CD14-positive monocyte (primary cell): Measurements from ENCODE around the gene EPOP. TPM values are rescaled to one million over a fixed set of nuclear protein-coding genes. Genes with fewer than 3 reads are reported as not detected.

Experiments used
- DNase-seq, 3 donors: peaks; one replicate each; pipeline ENCODE4 v3.0.0-alpha.2; 2011 to 2022
- H2AFZ ChIP-seq: 2 replicates; pipeline ENCODE4 v1.6.0; 2012; ENCODE audit warnings: mild to moderate bottlenecking, low read depth, low read length, inconsistent platforms; ENCODE audit not compliant: insufficient read depth, poor library complexity, severe bottlenecking
- H3K27ac ChIP-seq, 2 donors: 1 replicate in 1 of 2; 2 replicates in 1 of 2; pipeline ENCODE4 v1.5.1; 2012 to 2013; ENCODE audit warnings: low read length in 2 of 2, control low read depth in 1 of 2, inconsistent platforms in 1 of 2, low read depth in 1 of 2, mild to moderate bottlenecking in 1 of 2
- H3K27me3 ChIP-seq, 2 donors: one replicate each; pipeline versions ENCODE4 v1.6.0 to v1.6.1; 2011 to 2013; ENCODE audit warnings: low read length in 2 of 2; ENCODE audit not compliant: control insufficient read depth in 2 of 2, insufficient read depth in 2 of 2
- H3K36me3 ChIP-seq, 2 donors: replicated peaks in 1 of 2; 1 replicate in 1 of 2; 2 replicates in 1 of 2; pipeline versions ENCODE4 v1.5.1 to v1.6.1; 2012 to 2013; ENCODE audit warnings: low read length in 2 of 2, control low read depth in 1 of 2, inconsistent platforms in 1 of 2, mild to moderate bottlenecking in 1 of 2; ENCODE audit not compliant: insufficient read depth in 2 of 2, control insufficient read depth in 1 of 2
- H3K4me1 ChIP-seq, 2 donors: 1 replicate in 1 of 2; 2 replicates in 1 of 2; pipeline versions ENCODE4 v1.5.1 to v1.6.1; 2012 to 2013; ENCODE audit warnings: low read length in 2 of 2, control low read depth in 1 of 2, inconsistent platforms in 1 of 2, mild to moderate bottlenecking in 1 of 2, moderate library complexity in 1 of 2; ENCODE audit not compliant: insufficient read depth in 2 of 2, control insufficient read depth in 1 of 2
- H3K4me2 ChIP-seq: replicated peaks from 2 replicates; pipeline ENCODE3; 2012; ENCODE audit warnings: low read length, moderate library complexity, mild to moderate bottlenecking; ENCODE audit not compliant: poor library complexity, severe bottlenecking; ENCODE audit errors: extremely low read depth
- H3K4me3 ChIP-seq, 3 experiments: fragments of 200-600 bp in 1 of 3; sonication (generic) in 1 of 3; replicated peaks in 1 of 3; 1 replicate in 2 of 3; 2 replicates in 1 of 3; pipeline ENCODE4 v1.5.1; 2011 to 2013; ENCODE audit warnings: low read length in 3 of 3, mild to moderate bottlenecking in 3 of 3, control low read depth in 2 of 3, low read depth in 2 of 3, inconsistent platforms in 1 of 3, moderate library complexity in 1 of 3
- H3K79me2 ChIP-seq: 2 replicates; pipeline ENCODE4 v1.6.0; 2012; ENCODE audit warnings: mild to moderate bottlenecking, control low read depth, inconsistent platforms, low read length, moderate library complexity; ENCODE audit not compliant: insufficient read depth
- H3K9ac ChIP-seq: 2 replicates; pipeline ENCODE4 v1.6.0; 2017; ENCODE audit warnings: low read length, mild to moderate bottlenecking; ENCODE audit not compliant: insufficient read depth, poor library complexity, severe bottlenecking
- H3K9me3 ChIP-seq, 2 donors: replicated peaks in 1 of 2; 1 replicate in 1 of 2; 2 replicates in 1 of 2; pipeline versions ENCODE4 v1.5.1 to v1.6.1; 2012 to 2013; ENCODE audit warnings: low read length in 2 of 2, control low read depth in 1 of 2; ENCODE audit not compliant: control insufficient read depth in 1 of 2, insufficient read depth in 1 of 2
- H4K20me1 ChIP-seq: 2 replicates; pipeline ENCODE4 v1.6.0; 2012; ENCODE audit warnings: mild to moderate bottlenecking, low read length, control low read depth, moderate library complexity; ENCODE audit not compliant: insufficient read depth
- H3K27ac Mint-ChIP-seq, 7 donors: one replicate each; pipeline ENCODE4 v1.8.0; 2020; ENCODE audit warnings: mild to moderate bottlenecking in 7 of 7, mixed read lengths in 7 of 7, moderate library complexity in 6 of 7, inconsistent platforms in 2 of 7
- H3K27me3 Mint-ChIP-seq, 3 donors: one replicate each; pipeline ENCODE4 v1.8.0; 2021 to 2022; ENCODE audit warnings: low read depth in 3 of 3, mild to moderate bottlenecking in 3 of 3, mixed read lengths in 3 of 3, moderate library complexity in 3 of 3, inconsistent platforms in 1 of 3
- H3K36me3 Mint-ChIP-seq, 2 donors: one replicate each; pipeline ENCODE4 v1.8.0; 2020; ENCODE audit warnings: mixed read lengths in 2 of 2, inconsistent platforms in 1 of 2, mild to moderate bottlenecking in 1 of 2
- H3K4me1 Mint-ChIP-seq: one replicate; pipeline ENCODE4 v1.8.0; 2020; ENCODE audit warnings: mild to moderate bottlenecking, mixed read lengths
- H3K4me3 Mint-ChIP-seq, 2 donors: one replicate each; pipeline ENCODE4 v1.8.0; 2020; ENCODE audit warnings: mild to moderate bottlenecking in 2 of 2, mixed read lengths in 2 of 2, moderate library complexity in 1 of 2
- H3K9me3 Mint-ChIP-seq, 7 donors: one replicate each; pipeline ENCODE4 v1.8.0; 2020 to 2022; ENCODE audit warnings: mixed read lengths in 7 of 7, mild to moderate bottlenecking in 6 of 7, moderate library complexity in 6 of 7, inconsistent platforms in 2 of 7
- WGBS: methylation state at CpG from one replicate; pipeline ENCODE4 v1.1.5; 2013; ENCODE audit warnings: missing lambda C conversion rate; ENCODE audit not compliant: insufficient coverage; 5-methylcytosine and 5-hydroxymethylcytosine counted together
- intact Hi-C, 2 donors: fragments of 100-400 bp; cut with micrococcal nuclease; formaldehyde crosslinking; loops; one replicate each; pipeline versions ENCODE4 v1.15.0 to v1.15.1; 2023
- polyA plus RNA-seq, 3 donors: library from polyadenylated mRNA; depleted of rRNA in 1 of 3; unstranded in 2 of 3; stranded (reverse) in 1 of 3; fragments of 300-500 nt in 2 of 3; fragments of >200 nt in 1 of 3; fragmentation: Illumina TruSeq in 2 of 3; gene quantifications; 1 replicate in 2 of 3; 2 replicates in 1 of 3; pipeline ENCODE4 v1.2.3, GENCODE V29; 2012 to 2021
- TF ChIP-seq, protein P1 (sequence below): fragments of 200-600 bp; IDR thresholded peaks from one replicate; pipeline ENCODE4 v1.8.0; 2022; ENCODE audit warnings: antibody characterized with exemption, mild to moderate bottlenecking

Gene EPOP
- polyA plus RNA-seq, 3 donors = 0.63 TPM; not detected in 2

DNA sequence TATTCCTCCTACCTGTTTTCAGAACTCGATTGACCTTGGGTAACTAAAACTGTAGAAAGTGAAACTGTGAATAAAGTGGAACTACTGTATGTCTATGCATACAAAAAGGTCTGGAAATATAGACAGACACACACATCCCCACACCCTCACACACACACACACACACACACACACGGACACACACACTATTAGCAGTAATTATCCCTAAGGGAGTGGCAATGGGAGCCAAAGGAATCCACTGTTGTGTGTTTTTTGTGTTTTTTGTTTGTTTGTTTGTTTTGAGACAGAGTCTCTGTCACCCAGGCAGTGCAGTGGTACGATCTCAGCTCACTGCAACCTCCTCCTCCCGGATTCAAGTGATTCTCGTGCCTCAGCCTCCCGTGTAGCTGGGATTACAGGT lies 42.4 kb downstream of the EPOP start:
- Mint-ChIP-seq H3K27ac (no peak overlapping the region), H3K4me1 (no peaks in the 10 kb centered on the region), H3K9me3 (peaks cover 0 to 3% (median 0%) of the 10 kb centered on the region in 7 donors), H3K27me3 (peaks cover 16 to 24% (median 18%) of the 10 kb centered on the region in 3 donors), H3K4me3 (no peak overlapping the region), H3K36me3 (no peaks in the 10 kb centered on the region)
- intact Hi-C loops = no loop called here
- H3K9ac ChIP-seq = no peak overlapping the region
- no peaks in the 10 kb centered on the region for H3K79me2 ChIP-seq
- TF ChIP-seq, protein P1, sequence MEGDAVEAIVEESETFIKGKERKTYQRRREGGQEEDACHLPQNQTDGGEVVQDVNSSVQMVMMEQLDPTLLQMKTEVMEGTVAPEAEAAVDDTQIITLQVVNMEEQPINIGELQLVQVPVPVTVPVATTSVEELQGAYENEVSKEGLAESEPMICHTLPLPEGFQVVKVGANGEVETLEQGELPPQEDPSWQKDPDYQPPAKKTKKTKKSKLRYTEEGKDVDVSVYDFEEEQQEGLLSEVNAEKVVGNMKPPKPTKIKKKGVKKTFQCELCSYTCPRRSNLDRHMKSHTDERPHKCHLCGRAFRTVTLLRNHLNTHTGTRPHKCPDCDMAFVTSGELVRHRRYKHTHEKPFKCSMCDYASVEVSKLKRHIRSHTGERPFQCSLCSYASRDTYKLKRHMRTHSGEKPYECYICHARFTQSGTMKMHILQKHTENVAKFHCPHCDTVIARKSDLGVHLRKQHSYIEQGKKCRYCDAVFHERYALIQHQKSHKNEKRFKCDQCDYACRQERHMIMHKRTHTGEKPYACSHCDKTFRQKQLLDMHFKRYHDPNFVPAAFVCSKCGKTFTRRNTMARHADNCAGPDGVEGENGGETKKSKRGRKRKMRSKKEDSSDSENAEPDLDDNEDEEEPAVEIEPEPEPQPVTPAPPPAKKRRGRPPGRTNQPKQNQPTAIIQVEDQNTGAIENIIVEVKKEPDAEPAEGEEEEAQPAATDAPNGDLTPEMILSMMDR = no peak
- H3K4me1 ChIP-seq = no peaks in the 10 kb centered on the region
- no peak overlapping the region for H3K4me3 ChIP-seq
- H3K27ac ChIP-seq = no peak overlapping the region
- H4K20me1 ChIP-seq = no peaks in the 10 kb centered on the region
- no peaks in the 10 kb centered on the region for H3K36me3 ChIP-seq
- no peak overlapping the region for H3K4me2 ChIP-seq
- no peak for DNase-seq
- H3K27me3 ChIP-seq = peaks cover 0 to 4% of the 10 kb centered on the region in 2 donors
- no peaks in the 10 kb centered on the region for H3K9me3 ChIP-seq
- no peak overlapping the region for H2AFZ ChIP-seq
- WGBS = 95% methylated on average over 4 of the region's 6 CpGs

DNA sequence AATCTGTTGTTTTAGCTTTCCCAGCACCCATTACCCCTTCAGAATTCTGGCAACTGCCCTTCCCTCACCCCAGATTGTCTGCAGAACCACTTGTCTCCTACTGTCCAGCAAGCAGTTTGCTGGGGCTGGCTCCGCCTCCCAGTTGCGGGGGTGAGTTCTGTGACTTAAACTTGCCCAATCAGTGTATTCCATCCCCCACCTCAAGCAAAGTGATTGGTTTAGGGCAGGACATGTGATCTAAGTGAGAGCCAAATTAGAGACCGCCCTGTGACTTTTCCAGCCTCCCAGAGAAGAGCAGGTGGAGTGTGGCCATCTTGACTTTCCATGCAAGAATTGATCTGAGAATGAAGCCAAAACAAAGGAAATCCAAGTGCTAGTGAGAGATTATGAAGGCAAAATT lies 46.3 kb downstream of the EPOP start:
- no peaks in the 10 kb centered on the region for H3K36me3 ChIP-seq
- WGBS = 86% methylated on average over 1 of the region's 3 CpGs
- no peaks in the 10 kb centered on the region for H3K9me3 ChIP-seq
- DNase-seq = no peak
- Mint-ChIP-seq H3K4me3 (no peak overlapping the region), H3K27ac (no peak overlapping the region), H3K36me3 (no peaks in the 10 kb centered on the region), H3K27me3 (peaks cover 11 to 30% (median 17%) of the 10 kb centered on the region in 3 donors), H3K9me3 (peaks cover 0 to 10% (median 4%) of the 10 kb centered on the region in 7 donors), H3K4me1 (peaks cover 6% of the 10 kb centered on the region)
- TF ChIP-seq, protein P1 = no peak
- no peak overlapping the region for H3K9ac ChIP-seq
- H4K20me1 ChIP-seq = no peaks in the 10 kb centered on the region
- peaks cover 4 to 6% of the 10 kb centered on the region in 2 donors for H3K27me3 ChIP-seq
- no peak overlapping the region for H2AFZ ChIP-seq
- H3K4me2 ChIP-seq = no peak overlapping the region
- peaks cover 2 to 5% of the 10 kb centered on the region in 2 donors for H3K4me1 ChIP-seq
- H3K79me2 ChIP-seq = no peaks in the 10 kb centered on the region
- intact Hi-C loops = no loop called here
- H3K27ac ChIP-seq = no peak overlapping the region
- no peak overlapping the region for H3K4me3 ChIP-seq
